OCI-LY1 (cell line): ENCODE data around the gene TNFAIP1.
A peak's percentile ranks its signal among the peaks of the same experiment; 100 is the strongest.

Experiments used
- H2AFZ ChIP-seq: fragments of 200-600 bp; sonication (generic), shearing (Covaris generic); 2 replicates; pipeline ENCODE4 v1.6.0; 2014; ENCODE audit warnings: antibody characterized with exemption, mild to moderate bottlenecking, low read length
- H3F3A ChIP-seq: fragments of 200-600 bp; sonication (generic), shearing (Covaris generic); 2 replicates; pipeline ENCODE4 v1.6.0; 2014; ENCODE audit warnings: mild to moderate bottlenecking, antibody characterized with exemption, low read length, moderate library complexity; ENCODE audit not compliant: insufficient read depth
- H3K27ac ChIP-seq: fragments of 200-600 bp; sonication (generic); 2 replicates; pipeline ENCODE4 v1.5.1; 2014; ENCODE audit warnings: low read length, mixed run types, mild to moderate bottlenecking, low read depth; ENCODE audit not compliant: poor library complexity, severe bottlenecking
- H3K27me3 ChIP-seq: fragments of 200-600 bp; sonication (generic); 2 replicates; pipeline ENCODE4 v1.6.0; 2014; ENCODE audit warnings: antibody characterized with exemption, mild to moderate bottlenecking, low read length, moderate library complexity; ENCODE audit not compliant: insufficient read depth
- H3K36me3 ChIP-seq: fragments of 200-600 bp; sonication (generic); 2 replicates; pipeline ENCODE4 v1.6.1; 2014; ENCODE audit warnings: mild to moderate bottlenecking, antibody characterized with exemption, low read length, moderate library complexity, mixed read lengths; ENCODE audit not compliant: insufficient read depth
- H3K4me1 ChIP-seq: fragments of 200-600 bp; sonication (generic); 2 replicates; pipeline ENCODE4 v1.5.1; 2014; ENCODE audit warnings: mild to moderate bottlenecking, low read length, moderate library complexity; ENCODE audit not compliant: insufficient read depth, severe bottlenecking
- H3K4me2 ChIP-seq: fragments of 200-600 bp; sonication (generic), shearing (Covaris generic); 2 replicates; pipeline ENCODE4 v1.6.1; 2014; ENCODE audit warnings: low read length
- H3K4me3 ChIP-seq: fragments of 200-600 bp; sonication (generic); 2 replicates; pipeline ENCODE4 v1.5.1; 2014; ENCODE audit warnings: low read length, low read depth, mild to moderate bottlenecking, mixed read lengths; ENCODE audit not compliant: poor library complexity, severe bottlenecking
- H3K79me2 ChIP-seq: fragments of 200-600 bp; shearing (Covaris generic); 2 replicates; pipeline ENCODE4 v1.6.1; 2016; ENCODE audit warnings: mixed run types, low read length, mixed read lengths; ENCODE audit not compliant: insufficient read depth
- H3K9ac ChIP-seq: fragments of 200-600 bp; sonication (generic), shearing (Covaris generic); 2 replicates; pipeline ENCODE4 v1.6.1; 2014; ENCODE audit warnings: mild to moderate bottlenecking, low read length, mixed read lengths
- H3K9me2 ChIP-seq: fragments of 200-600 bp; sonication (generic), shearing (Covaris generic); 2 replicates; pipeline ENCODE4 v1.6.1; 2014; ENCODE audit warnings: low read depth, mild to moderate bottlenecking, low read length, mixed read lengths
- H3K9me3 ChIP-seq: fragments of 200-600 bp; shearing (Covaris generic); 2 replicates; pipeline ENCODE4 v1.6.1; 2014; ENCODE audit warnings: low read length, mixed read lengths
- H4K20me1 ChIP-seq: fragments of 200-600 bp; sonication (generic), shearing (Covaris generic); 2 replicates; pipeline ENCODE4 v1.6.0; 2016; ENCODE audit warnings: mild to moderate bottlenecking, low read length; ENCODE audit not compliant: insufficient read depth
- CTCF ChIP-seq: fragments of 200-600 bp; sonication (generic), shearing (Covaris generic); IDR thresholded peaks from 2 replicates; pipeline ENCODE4 v1.5.1; 2017; ENCODE audit warnings: mild to moderate bottlenecking, antibody characterized with exemption, low read length, moderate library complexity, mixed read lengths
- EZH2 ChIP-seq: fragments of 200-600 bp; sonication (generic), shearing (Covaris generic); IDR thresholded peaks from 2 replicates; pipeline ENCODE4 v1.8.0; 2017; ENCODE audit warnings: borderline replicate concordance, mixed run types, mild to moderate bottlenecking, antibody characterized with exemption, low read length, moderate library complexity, mixed read lengths

TNFAIP1 gene

GRCh38 chr17:28350271-28350670 is 14.7 kb downstream of the TNFAIP1 start:
- Histone ChIP-seq H2AFZ (no peak overlapping the region), H3K79me2 (no peaks in the 10 kb centered on the region), H3K9me2 (no peaks in the 10 kb centered on the region), H3K27ac (no peak overlapping the region), H3F3A (no peaks in the 10 kb centered on the region), H3K4me2 (no peak overlapping the region), H3K36me3 (peaks cover 98% of the 10 kb centered on the region), H3K4me1 (no peaks in the 10 kb centered on the region), H3K9ac (no peak overlapping the region), H4K20me1 (no peaks in the 10 kb centered on the region), H3K4me3 (no peak overlapping the region), H3K9me3 (no peaks in the 10 kb centered on the region), H3K27me3 (no peaks in the 10 kb centered on the region)
- no peak for TF ChIP-seq EZH2

GRCh38 chr17:28357061-28357900 is 21.7 kb downstream of the TNFAIP1 start, which contains the start of gene POLDIP2:
Gene POLDIP2, minus strand, starts transcription at chr17:28357527. Its CDS starts 79 bp downstream, at chr17:28357448.
- Histone ChIP-seq H3K79me2 (peaks cover 20% of the 10 kb centered on the region), H3K4me3 (peak within 1 kb of the TSS; percentile 99), H3K9me2 (no peaks in the 10 kb centered on the region), H4K20me1 (no peaks in the 10 kb centered on the region), H3K27ac (no peak within 1 kb of the TSS), H3K27me3 (no peaks in the 10 kb centered on the region), H3K9ac (peak within 1 kb of the TSS; percentile 99), H2AFZ (no peak within 1 kb of the TSS), H3K4me1 (peaks cover 25% of the 10 kb centered on the region), H3F3A (no peaks in the 10 kb centered on the region), H3K4me2 (peak within 1 kb of the TSS; percentile 94), H3K36me3 (peaks cover 58% of the 10 kb centered on the region), H3K9me3 (no peaks in the 10 kb centered on the region)
- TF ChIP-seq CTCF (no peak), EZH2 (no peak)

GRCh38 chr17:28357901-28358197 is 22.3 kb downstream of the TNFAIP1 start:
- no peaks in the 10 kb centered on the region for H4K20me1 ChIP-seq
- peak overlapping the region; percentile 99 for H3K4me3 ChIP-seq
- peaks cover 25% of the 10 kb centered on the region for H3K4me1 ChIP-seq
- H3K9me3 ChIP-seq: no peaks in the 10 kb centered on the region
- no peaks in the 10 kb centered on the region for H3F3A ChIP-seq
- peaks cover 57% of the 10 kb centered on the region for H3K36me3 ChIP-seq
- peaks cover 20% of the 10 kb centered on the region for H3K79me2 ChIP-seq
- H3K27me3 ChIP-seq: no peaks in the 10 kb centered on the region
- TF ChIP-seq EZH2 (no peak), CTCF (no peak)
- no peak overlapping the region for H3K27ac ChIP-seq
- H3K9me2 ChIP-seq: no peaks in the 10 kb centered on the region
- peak overlapping the region; percentile 99 for H3K9ac ChIP-seq
- H2AFZ ChIP-seq: no peak overlapping the region
- peak overlapping the region; percentile 94 for H3K4me2 ChIP-seq
